Effector memory CD8-positive, alpha-beta T cell (primary cell): ENCODE data around the gene ABLIM1.

Experiments
- ATAC-seq: fragments of 150-1000 bp; cut with Tn5 transposase; replicated peaks from 2 replicates; pipeline ENCODE4 v1.10.0; 2021; ENCODE audit warnings: mild to moderate bottlenecking, moderate library complexity
- DNase-seq, 3 experiments: peaks; one replicate each; pipeline ENCODE4 v3.0.0; 2021
- H3K27ac Mint-ChIP-seq, 2 donors: one replicate each; pipeline ENCODE4 v1.8.0; 2022; ENCODE audit warnings: mild to moderate bottlenecking in 2 of 2, mixed read lengths in 2 of 2, moderate library complexity in 2 of 2
- H3K27me3 Mint-ChIP-seq, 2 donors: one replicate each; pipeline ENCODE4 v1.8.0; 2022; ENCODE audit warnings: mixed read lengths in 2 of 2
- H3K36me3 Mint-ChIP-seq: one replicate; pipeline ENCODE4 v1.8.0; 2022; ENCODE audit warnings: mild to moderate bottlenecking, moderate library complexity, mixed read lengths; ENCODE audit not compliant: insufficient read depth
- H3K4me1 Mint-ChIP-seq, 2 donors: one replicate each; pipeline ENCODE4 v1.8.0; 2022; ENCODE audit warnings: low read depth in 2 of 2, mixed read lengths in 2 of 2
- H3K4me3 Mint-ChIP-seq, 2 donors: one replicate each; pipeline ENCODE4 v1.8.0; 2022; ENCODE audit warnings: mild to moderate bottlenecking in 2 of 2, mixed read lengths in 2 of 2, moderate library complexity in 2 of 2
- H3K9me3 Mint-ChIP-seq, 2 donors: one replicate each; pipeline ENCODE4 v1.8.0; 2022; ENCODE audit warnings: mixed read lengths in 2 of 2

Gene ABLIM1

DNA sequence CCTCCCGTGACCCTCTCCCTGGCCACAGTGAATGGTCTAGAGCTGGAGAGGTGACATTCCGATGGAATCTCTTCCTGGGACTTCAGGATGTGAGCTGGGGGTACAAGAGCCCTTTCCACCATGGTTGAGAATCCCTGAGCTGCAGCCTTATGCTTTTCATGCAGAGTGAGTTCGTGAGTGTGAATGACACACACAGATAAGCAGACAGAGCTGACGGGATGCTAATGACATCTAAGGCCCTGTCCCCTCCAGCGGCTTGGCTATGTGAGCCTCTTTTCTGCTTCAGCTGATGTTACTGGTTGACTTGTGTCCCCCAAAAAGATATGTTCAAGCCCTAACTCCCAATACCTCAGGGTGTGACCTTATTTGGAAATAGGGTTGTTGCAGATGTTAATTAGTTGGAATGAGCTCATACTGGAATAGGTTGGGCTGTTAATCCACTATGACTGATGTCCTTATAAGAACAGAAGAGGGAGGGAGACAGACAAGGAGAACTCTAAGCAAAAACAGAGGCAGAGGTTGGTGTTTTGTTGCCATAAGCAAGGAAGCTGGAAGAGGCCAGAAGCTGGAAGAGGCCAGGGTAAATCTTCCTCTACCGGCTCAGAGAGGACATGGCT, 142.7 kb downstream of the ABLIM1 start:
- Mint-ChIP-seq H3K36me3 (peaks cover 16% of the 10 kb centered on the region), H3K4me1 (peaks cover 60 to 68% of the 10 kb centered on the region in 2 donors), H3K27ac (peak overlapping the region in 1 of 2 donors; percentile 46), H3K9me3 (no peaks in the 10 kb centered on the region), H3K27me3 (no peaks in the 10 kb centered on the region), H3K4me3 (no peak overlapping the region)
- DNase-seq: no peak
- ATAC-seq: no peak

DNA sequence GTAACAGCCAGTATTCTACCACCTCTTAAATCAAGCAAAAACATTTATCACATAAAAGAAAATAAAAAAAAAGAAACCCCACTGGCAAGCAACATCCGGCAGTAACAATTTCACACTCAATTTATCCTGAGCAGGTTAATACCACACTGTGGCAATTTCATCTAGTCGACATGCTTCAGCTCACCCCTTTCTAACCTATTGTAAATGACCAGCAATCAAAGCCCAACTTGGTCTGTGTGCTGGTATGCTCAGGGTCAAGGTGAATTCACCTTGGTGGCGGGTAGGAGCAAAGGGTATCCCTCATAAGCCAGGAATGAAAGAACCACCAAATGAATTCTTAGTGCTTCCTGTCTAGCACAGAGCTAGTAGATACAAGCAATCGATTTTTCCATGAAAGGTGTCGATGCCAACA, 144.7 kb downstream of the ABLIM1 start:
- no peak for DNase-seq

DNA sequence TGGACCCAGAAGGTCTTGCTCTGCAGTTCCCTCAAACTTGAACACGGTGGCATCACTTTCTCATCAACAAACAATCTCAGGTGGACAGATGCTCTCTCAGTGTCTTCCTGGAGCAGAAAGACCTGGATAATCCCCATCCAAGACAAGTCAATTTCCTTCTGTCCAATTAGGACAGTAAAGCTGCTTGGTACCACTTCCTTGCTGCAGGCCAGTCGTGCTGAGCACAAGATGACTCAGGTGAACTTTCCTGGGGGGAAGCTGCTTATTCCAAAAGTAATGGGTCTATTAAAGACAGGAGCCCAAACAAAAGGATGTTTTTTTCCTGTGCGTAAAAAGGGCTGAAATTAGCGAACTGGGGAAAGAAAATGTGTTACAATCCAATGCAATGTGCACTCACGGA, 146.2 kb downstream of the ABLIM1 start:
- DNase-seq (no peak), ATAC-seq (no peak)
- peaks cover 51 to 68% of the 10 kb centered on the region in 2 donors for H3K4me1 Mint-ChIP-seq
- H3K9me3 Mint-ChIP-seq: no peaks in the 10 kb centered on the region
- H3K36me3 Mint-ChIP-seq: peaks cover 19% of the 10 kb centered on the region
- H3K27me3 Mint-ChIP-seq: no peaks in the 10 kb centered on the region
- H3K4me3 Mint-ChIP-seq: no peak overlapping the region
- H3K27ac Mint-ChIP-seq: peak overlapping the region in 1 of 2 donors; percentile 79

More for the DNA sequence above, 144.7 kb downstream of the ABLIM1 start:
- peak; percentile 51 for ATAC-seq
- Mint-ChIP-seq H3K36me3 (peaks cover 15% of the 10 kb centered on the region), H3K4me1 (peaks cover 56 to 74% of the 10 kb centered on the region in 2 donors), H3K4me3 (no peak overlapping the region), H3K27me3 (no peaks in the 10 kb centered on the region), H3K9me3 (no peaks in the 10 kb centered on the region), H3K27ac (peak overlapping the region in 1 of 2 donors; percentile 46)

DNA sequence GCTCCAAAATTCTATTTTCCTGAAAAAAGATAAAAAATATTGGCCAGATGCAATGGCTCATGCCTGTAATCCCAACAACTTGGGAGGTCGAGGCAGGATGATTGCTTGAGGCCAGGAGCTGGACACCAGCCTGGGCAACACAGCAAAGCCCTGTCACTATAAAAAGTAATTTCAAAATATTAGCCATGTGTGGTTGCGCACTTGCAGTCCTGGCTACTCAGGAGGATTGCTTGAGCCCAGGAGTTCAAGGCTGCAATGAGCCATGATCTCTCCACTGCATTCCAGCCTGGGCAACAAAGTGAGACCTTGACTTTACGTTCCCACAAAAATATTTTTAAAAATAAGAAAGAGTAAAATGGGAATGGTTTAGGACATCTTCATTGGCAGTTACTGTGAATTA, 149.7 kb downstream of the ABLIM1 start:
- H3K27ac Mint-ChIP-seq: no peak overlapping the region
- no peaks in the 10 kb centered on the region for H3K27me3 Mint-ChIP-seq
- H3K36me3 Mint-ChIP-seq: peaks cover 16% of the 10 kb centered on the region
- DNase-seq (no peak), ATAC-seq (no peak)
- H3K4me3 Mint-ChIP-seq: no peak overlapping the region
- no peaks in the 10 kb centered on the region for H3K9me3 Mint-ChIP-seq
- peaks cover 46 to 78% of the 10 kb centered on the region in 2 donors for H3K4me1 Mint-ChIP-seq

DNA sequence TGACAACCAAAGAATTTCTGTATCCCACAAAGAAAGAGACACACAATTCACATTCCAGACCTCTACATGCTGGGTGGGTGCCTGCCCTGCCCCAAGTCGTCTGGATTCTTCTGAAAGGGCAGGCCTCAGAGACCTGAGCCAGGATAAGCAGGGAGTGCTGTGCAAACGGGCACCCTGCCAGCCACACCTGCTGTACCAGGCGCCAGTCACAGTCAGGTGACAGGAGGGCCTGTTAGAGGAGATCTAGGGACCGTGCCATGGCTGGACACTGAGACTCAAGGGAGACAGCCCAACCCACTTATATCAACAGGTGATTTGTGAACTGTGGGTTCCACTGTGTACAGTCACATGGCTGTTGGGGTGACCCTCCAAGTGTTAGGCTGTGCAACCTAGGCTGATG, 150.6 kb downstream of the ABLIM1 start:
- H3K4me1 Mint-ChIP-seq: peaks cover 40 to 72% of the 10 kb centered on the region in 2 donors
- no peak for ATAC-seq
- DNase-seq: no peak
- no peaks in the 10 kb centered on the region for H3K9me3 Mint-ChIP-seq
- H3K27me3 Mint-ChIP-seq: no peaks in the 10 kb centered on the region
- H3K36me3 Mint-ChIP-seq: peaks cover 16% of the 10 kb centered on the region
- H3K27ac Mint-ChIP-seq: peak overlapping the region in 1 of 2 donors; percentile 62
- H3K4me3 Mint-ChIP-seq: no peak overlapping the region

DNA sequence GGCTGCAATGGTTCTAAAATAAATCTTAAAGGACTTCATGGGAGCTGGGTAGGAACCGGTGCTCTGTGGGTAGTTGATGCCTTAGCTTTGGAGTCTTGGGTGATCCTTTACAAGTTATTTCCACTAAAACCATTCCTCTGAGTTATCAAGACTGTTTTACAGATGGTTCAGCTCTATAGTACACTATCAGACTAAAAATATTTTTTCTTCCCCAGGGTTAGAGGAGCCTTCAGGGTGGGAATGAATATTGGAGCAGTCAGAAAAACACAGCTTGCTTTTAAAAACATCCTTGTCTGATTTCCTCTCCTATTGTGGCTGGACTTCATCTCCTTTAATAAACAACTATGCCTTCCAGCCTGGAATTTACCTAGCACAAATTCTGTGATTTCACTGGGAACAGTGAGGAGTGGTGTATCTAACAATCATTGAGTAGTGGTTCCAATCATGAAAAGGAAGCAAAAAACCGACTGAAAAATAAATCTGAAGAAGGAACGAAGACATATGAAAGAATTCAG, 151.1 kb downstream of the ABLIM1 start:
- DNase-seq: no peak
- peak overlapping the region in 1 of 2 donors; percentile 62 for H3K27ac Mint-ChIP-seq
- peaks cover 16% of the 10 kb centered on the region for H3K36me3 Mint-ChIP-seq
- peaks cover 37 to 70% of the 10 kb centered on the region in 2 donors for H3K4me1 Mint-ChIP-seq
- no peak overlapping the region for H3K4me3 Mint-ChIP-seq
- no peaks in the 10 kb centered on the region for H3K9me3 Mint-ChIP-seq
- ATAC-seq: no peak
- H3K27me3 Mint-ChIP-seq: no peaks in the 10 kb centered on the region

DNA sequence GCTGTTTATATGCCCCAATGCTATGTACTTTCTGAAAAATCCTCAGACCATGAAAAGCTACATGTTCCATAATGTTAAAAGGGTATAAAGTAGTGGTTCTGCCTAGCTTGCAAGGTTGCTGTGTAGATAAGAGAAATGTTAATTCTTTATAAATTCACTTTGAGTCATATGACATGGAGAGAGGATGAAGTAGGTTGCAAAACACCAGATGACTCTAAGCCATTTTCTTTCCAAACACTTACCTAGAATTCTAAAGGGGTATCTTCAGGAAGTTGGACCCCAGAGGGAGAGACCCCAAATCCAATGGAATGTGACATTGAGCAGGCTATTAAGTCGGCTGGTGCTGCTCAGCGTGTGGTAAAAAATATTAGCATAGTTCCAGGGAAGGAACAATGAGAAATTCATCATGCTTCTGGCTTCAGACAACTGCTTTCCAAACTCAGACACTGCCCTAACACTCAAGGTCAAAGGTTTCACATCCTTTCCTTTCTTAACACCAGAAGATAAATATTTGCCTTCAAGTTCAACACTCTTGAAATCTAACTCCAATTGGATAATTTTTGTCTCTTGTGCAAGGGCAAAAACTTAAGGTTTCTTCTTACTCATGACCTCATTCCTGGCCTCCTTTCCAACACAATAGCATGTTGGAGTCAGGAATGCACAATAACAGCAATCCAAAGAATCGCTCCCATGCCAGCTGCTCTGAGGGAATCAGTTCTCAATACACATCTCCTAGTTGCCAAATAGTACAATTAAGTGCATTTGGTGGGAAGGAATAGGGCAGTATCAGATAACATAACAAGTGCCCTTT, 153.1 kb downstream of the ABLIM1 start:
- Mint-ChIP-seq H3K4me1 (peaks cover 39 to 65% of the 10 kb centered on the region in 2 donors), H3K36me3 (peaks cover 11% of the 10 kb centered on the region), H3K9me3 (no peaks in the 10 kb centered on the region), H3K27ac (peak overlapping the region in 1 of 2 donors; percentile 8), H3K27me3 (no peaks in the 10 kb centered on the region), H3K4me3 (no peak overlapping the region)
- no peak for DNase-seq
- no peak for ATAC-seq

DNA sequence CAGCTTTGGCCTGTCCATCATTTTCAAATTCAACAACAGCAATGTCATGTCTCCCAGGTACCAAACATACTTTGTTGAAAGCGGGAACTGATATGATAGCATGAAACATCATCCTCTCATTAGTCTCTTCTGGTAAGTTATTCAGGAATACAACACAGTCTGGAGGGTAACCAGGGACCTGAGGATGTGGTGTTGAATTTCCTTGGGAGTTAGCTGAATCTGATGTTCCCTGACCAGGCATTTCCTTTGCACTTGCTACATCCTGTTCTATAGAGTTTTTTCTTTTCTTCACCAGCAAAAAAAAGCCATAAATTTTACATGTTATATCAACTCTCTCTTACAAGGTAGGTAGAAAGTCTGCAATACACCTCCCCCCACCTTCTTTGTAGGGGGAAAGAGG, 156.0 kb downstream of the ABLIM1 start:
- no peaks in the 10 kb centered on the region for H3K9me3 Mint-ChIP-seq
- H3K27me3 Mint-ChIP-seq: no peaks in the 10 kb centered on the region
- H3K4me1 Mint-ChIP-seq: peaks cover 41 to 62% of the 10 kb centered on the region in 2 donors
- DNase-seq (no peak), ATAC-seq (no peak)
- no peak overlapping the region for H3K4me3 Mint-ChIP-seq
- peaks cover 6% of the 10 kb centered on the region for H3K36me3 Mint-ChIP-seq
- peak overlapping the region in 1 of 2 donors; percentile 49 for H3K27ac Mint-ChIP-seq

DNA sequence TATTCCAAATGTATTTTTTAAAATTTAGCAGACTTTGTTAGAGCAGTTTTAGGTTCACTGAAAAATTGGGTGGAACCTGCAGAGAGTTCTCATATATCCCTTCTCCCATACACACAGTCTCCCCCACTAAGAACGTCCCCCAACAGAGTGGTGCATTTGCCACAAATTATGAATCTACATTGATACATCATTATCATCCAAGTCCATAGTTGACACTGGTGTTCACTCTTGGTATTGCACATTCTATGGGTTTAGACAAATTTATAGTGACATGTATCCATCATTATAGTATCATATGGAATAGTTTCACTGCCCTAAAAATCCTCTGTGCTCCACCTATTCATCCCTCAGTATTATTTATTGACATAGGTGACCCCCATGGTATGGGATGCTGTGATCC, 156.4 kb downstream of the ABLIM1 start:
- Mint-ChIP-seq H3K27me3 (no peaks in the 10 kb centered on the region), H3K9me3 (no peaks in the 10 kb centered on the region), H3K27ac (peak overlapping the region in 1 of 2 donors; percentile 49), H3K4me1 (peaks cover 39 to 59% of the 10 kb centered on the region in 2 donors), H3K36me3 (peaks cover 6% of the 10 kb centered on the region), H3K4me3 (no peak overlapping the region)
- DNase-seq (no peak), ATAC-seq (no peak)

DNA sequence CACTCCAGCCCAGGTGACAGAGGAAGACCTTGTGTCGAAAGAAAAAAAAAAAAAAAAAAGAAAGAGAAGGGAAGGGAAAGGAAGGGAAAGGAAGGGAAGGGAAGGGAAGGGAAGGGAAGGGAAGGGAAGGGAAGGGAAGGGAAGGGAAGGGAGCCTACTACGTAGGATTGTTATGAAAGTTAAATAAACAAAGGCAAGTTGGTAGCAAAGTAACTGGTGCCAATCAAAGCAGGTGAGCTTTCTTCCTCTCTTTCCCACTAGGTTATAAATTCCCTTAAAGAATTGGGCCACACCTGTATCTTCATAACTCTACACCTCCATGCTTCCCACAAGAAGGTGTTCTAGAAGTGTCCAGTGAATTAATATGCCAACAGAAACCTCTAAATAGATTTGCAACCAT, 157.4 kb downstream of the ABLIM1 start:
- Mint-ChIP-seq H3K4me1 (peaks cover 37 to 54% of the 10 kb centered on the region in 2 donors), H3K4me3 (peak overlapping the region in 1 of 2 donors; percentile 15), H3K36me3 (peaks cover 6% of the 10 kb centered on the region), H3K9me3 (no peaks in the 10 kb centered on the region), H3K27ac (peak overlapping the region; percentile 47 to 64), H3K27me3 (no peaks in the 10 kb centered on the region)
- ATAC-seq (no peak), DNase-seq (no peak)

DNA sequence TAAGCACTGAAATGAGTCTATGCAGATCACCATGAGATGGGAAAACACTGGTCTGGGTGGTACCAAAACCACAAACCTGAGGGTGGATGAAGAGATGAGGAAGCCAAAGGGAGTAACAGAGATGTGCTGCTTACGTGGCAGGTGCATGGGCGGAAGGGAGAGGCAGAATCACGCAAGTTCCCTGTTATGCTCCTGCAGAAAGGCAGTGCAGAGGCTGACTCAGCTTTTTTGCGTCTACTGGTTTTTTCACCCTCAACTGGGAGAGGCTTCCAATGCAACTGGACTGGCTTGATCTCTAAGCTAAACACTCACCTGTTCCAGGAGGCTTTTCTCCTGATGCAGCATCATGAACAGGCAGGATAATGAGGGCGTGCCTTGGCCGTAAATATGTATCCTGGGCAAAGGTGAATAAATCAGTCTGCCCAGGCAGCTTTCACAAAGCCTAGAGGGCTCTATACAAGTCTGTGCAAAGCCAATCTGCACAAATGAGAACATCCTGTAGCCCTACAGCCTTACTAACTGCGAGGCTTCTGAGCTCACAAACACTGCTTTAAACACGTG, 158.4 kb downstream of the ABLIM1 start:
- Mint-ChIP-seq H3K9me3 (no peaks in the 10 kb centered on the region), H3K4me3 (peak overlapping the region; percentile 3 to 28), H3K27me3 (no peaks in the 10 kb centered on the region), H3K36me3 (peaks cover 10% of the 10 kb centered on the region), H3K4me1 (peaks cover 42 to 51% of the 10 kb centered on the region in 2 donors), H3K27ac (peak overlapping the region; percentile 36 to 47)
- ATAC-seq (peak; percentile 24), DNase-seq (no peak)

DNA sequence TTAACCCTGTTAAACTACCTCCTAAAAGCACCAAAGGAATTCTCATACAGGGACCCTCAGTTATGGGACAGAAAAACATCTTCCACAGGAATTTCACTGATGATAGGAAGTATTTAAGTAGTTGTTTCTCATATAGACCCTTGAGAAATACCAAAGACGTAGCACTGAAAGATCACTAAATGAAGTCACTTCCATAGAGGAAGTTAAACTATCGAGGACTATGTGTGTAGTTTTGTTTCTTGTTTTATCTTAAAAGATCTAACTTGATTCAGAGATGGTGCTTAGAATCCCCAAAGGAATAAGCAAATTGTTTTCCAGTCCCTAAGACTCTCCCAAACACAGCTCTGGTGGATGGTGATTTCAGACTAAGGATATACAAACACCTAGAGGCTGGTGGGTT, 159.0 kb downstream of the ABLIM1 start:
- Mint-ChIP-seq H3K9me3 (no peaks in the 10 kb centered on the region), H3K27ac (peak overlapping the region; percentile 42 to 59), H3K27me3 (no peaks in the 10 kb centered on the region), H3K4me3 (peak overlapping the region; percentile 7 to 28), H3K36me3 (peaks cover 4% of the 10 kb centered on the region), H3K4me1 (peaks cover 39 to 51% of the 10 kb centered on the region in 2 donors)
- no peak for DNase-seq
- no peak for ATAC-seq

DNA sequence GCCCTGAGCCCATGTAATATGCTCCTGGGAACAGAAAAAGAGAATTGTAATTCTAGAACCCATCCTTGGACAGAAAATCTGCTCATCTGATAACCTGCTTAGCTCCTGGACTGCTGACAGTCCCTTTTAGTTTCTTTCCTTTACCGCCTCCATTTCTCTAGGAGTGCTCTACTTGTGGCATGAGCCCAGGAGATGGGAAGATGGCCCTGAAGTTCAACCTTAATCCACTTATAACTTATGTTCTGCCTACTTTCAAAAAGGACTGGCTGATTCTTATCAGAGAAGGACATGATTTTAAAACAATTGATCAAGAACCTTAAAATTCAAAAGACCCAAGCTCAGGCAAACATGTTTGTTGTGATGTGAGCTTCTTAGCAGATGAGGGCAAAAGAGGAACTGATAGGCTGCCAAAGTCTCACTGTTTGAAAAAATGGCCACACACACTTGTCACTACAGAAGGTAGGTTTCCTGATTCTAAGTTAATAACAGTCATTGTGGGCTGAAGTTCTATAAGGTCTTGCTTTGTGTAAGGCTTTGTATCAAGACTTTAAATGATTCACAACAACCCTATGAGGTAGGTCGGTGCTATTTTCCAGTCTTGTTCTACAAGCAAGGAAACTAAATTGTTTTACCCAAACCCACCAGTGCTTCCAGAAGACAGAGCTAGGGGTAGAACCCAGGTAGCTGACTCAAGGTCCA, 159.5 kb downstream of the ABLIM1 start:
- H3K4me3 Mint-ChIP-seq: peak overlapping the region; percentile 5 to 7
- H3K27ac Mint-ChIP-seq: peak overlapping the region; percentile 42 to 59
- peaks cover 38 to 46% of the 10 kb centered on the region in 2 donors for H3K4me1 Mint-ChIP-seq
- DNase-seq: no peak
- no peaks in the 10 kb centered on the region for H3K9me3 Mint-ChIP-seq
- peaks cover 4% of the 10 kb centered on the region for H3K36me3 Mint-ChIP-seq
- H3K27me3 Mint-ChIP-seq: no peaks in the 10 kb centered on the region
- ATAC-seq: peak; percentile 21
